Ishikawa (cell line): ENCODE data around the gene CASK.

Experiments used
- CEBPB ChIP-seq: IDR thresholded peaks from 2 replicates; pipeline ENCODE4 v1.6.1; 2012
- CREB1 ChIP-seq: IDR thresholded peaks from 2 replicates; pipeline ENCODE4 v1.6.1; 2012; ENCODE audit warnings: low read depth
- EGR1 ChIP-seq: IDR thresholded peaks from 2 replicates; pipeline ENCODE4 v1.6.1; 2012
- EP300 ChIP-seq: IDR thresholded peaks from 2 replicates; pipeline ENCODE4 v1.6.1; 2012; ENCODE audit warnings: borderline replicate concordance
- MAX ChIP-seq: IDR thresholded peaks from 2 replicates; pipeline ENCODE4 v1.6.1; 2012
- RAD21 ChIP-seq: IDR thresholded peaks from 2 replicates; pipeline ENCODE4 v1.6.1; 2012; ENCODE audit warnings: low read depth
- REST ChIP-seq: IDR thresholded peaks from 2 replicates; pipeline ENCODE4 v1.6.1; 2012; ENCODE audit warnings: low read depth, mild to moderate bottlenecking
- TAF1 ChIP-seq: IDR thresholded peaks from 2 replicates; pipeline ENCODE4 v1.6.1; 2012; ENCODE audit warnings: low read depth, mild to moderate bottlenecking
- TCF12 ChIP-seq: IDR thresholded peaks from 2 replicates; pipeline ENCODE4 v1.6.1; 2012; ENCODE audit warnings: low read depth
- USF1 ChIP-seq: IDR thresholded peaks from 2 replicates; pipeline ENCODE4 v1.6.1; 2012
- YY1 ChIP-seq: IDR thresholded peaks from 2 replicates; pipeline ENCODE4 v1.6.1; 2012; ENCODE audit warnings: low read depth

- TF ChIP-seq EGR1 = no peak
- no peak for TF ChIP-seq CEBPB
- no peak for TF ChIP-seq RAD21
- no peak for TF ChIP-seq YY1
- TF ChIP-seq TAF1 = no peak
- no peak for TF ChIP-seq EP300
- no peak for TF ChIP-seq USF1
- no peak for TF ChIP-seq MAX
- TF ChIP-seq CREB1 = no peak
- no peak for TF ChIP-seq TCF12
- TF ChIP-seq REST = no peak
These were observed 227.9 kb downstream of the CASK start for GRCh38 chrX:41695426-41695825.
